ENCODE results near the gene SH3PXD2A. TPM values are rescaled to one million over a fixed set of nuclear protein-coding genes. Genes with fewer than 3 reads are reported as not detected.

SH3PXD2A gene
- total RNA-seq, 4 donors from 2014 or later = 6.2 to 16.8 (median 11.4) TPM

GRCh38 chr10:103598654-103599115, 256.7 kb downstream of the SH3PXD2A start:
- Histone ChIP-seq H3K9me3 (no peaks in the 10 kb centered on the region), H3K4me1 (peaks cover 11 to 20% of the 10 kb centered on the region in 2 donors), H3K27me3 (no peaks in the 10 kb centered on the region), H3K36me3 (peaks cover 0 to 4% of the 10 kb centered on the region in 2 donors), H3K27ac (no peak overlapping the region), H3K4me3 (no peak overlapping the region)
- in situ Hi-C loops (cut with MboI; ENCODE audit: low sequenced_read_pairs in 4 of 4) (loop anchor here in 2 of 4 donors (25.0 kb wide), 2 partner anchors 186 to 264 kb away; partner anchors contain the start of gene SH3PXD2A (in 1 of the 2)), intact Hi-C loops (cut with DNase I; ENCODE audit: low total_unique reads) (loop anchor here (1.0 to 5.0 kb wide), 2 partner anchors 88 to 259 kb away; partner anchors contain the start of gene SH3PXD2A)
- TF ChIP-seq CTCF (IDR thresholded peaks at IDR 0.05 in 4 of 5, conservative IDR thresholded peaks at IDR 0.05 in 1 of 5) = peak; percentile 64 to 85 (median 81)
- TF ChIP-seq POLR2A (IDR thresholded peaks at IDR 0.05) = no peak
- peak; percentile 66 to 91 for ATAC-seq
- peak; percentile 36 to 65 for DNase-seq

GRCh38 chr10:103597003-103597402, 258.4 kb downstream of the SH3PXD2A start:
- no peak for ATAC-seq
- in situ Hi-C loops (cut with MboI; ENCODE audit: low sequenced_read_pairs in 4 of 4) (loop anchor here in 2 of 4 donors (25.0 kb wide), 2 partner anchors 185 to 265 kb away; partner anchors contain the start of gene SH3PXD2A (in 1 of the 2)), intact Hi-C loops (cut with DNase I; ENCODE audit: low total_unique reads) (loop anchor here (5.0 kb wide), 1 partner anchor 260 kb away; the partner anchor contains the start of gene SH3PXD2A)
- H3K4me3 ChIP-seq = no peak overlapping the region
- H3K36me3 ChIP-seq = no peaks in the 10 kb centered on the region
- peaks cover 11 to 20% of the 10 kb centered on the region in 2 donors for H3K4me1 ChIP-seq
- no peaks in the 10 kb centered on the region for H3K27me3 ChIP-seq
- H3K27ac ChIP-seq = peak overlapping the region in 2 of 4 donors; percentile 37 to 44
- no peaks in the 10 kb centered on the region for H3K9me3 ChIP-seq
- DNase-seq = no peak
- TF ChIP-seq POLR2A (IDR thresholded peaks at IDR 0.05) = no peak
- TF ChIP-seq CTCF (IDR thresholded peaks at IDR 0.05 in 4 of 5, conservative IDR thresholded peaks at IDR 0.05 in 1 of 5) = no peak

GRCh38 chr10:103595933-103596726, 259.2 kb downstream of the SH3PXD2A start:
- DNase-seq (no peak), ATAC-seq (no peak)
- no peaks in the 10 kb centered on the region for H3K36me3 ChIP-seq
- H3K4me1 ChIP-seq = peaks cover 11 to 20% of the 10 kb centered on the region in 2 donors
- H3K27me3 ChIP-seq = no peaks in the 10 kb centered on the region
- intact Hi-C loops (cut with DNase I; ENCODE audit: low total_unique reads) (loop anchor here (5.0 kb wide), 1 partner anchor 261 kb away; the partner anchor contains the start of gene SH3PXD2A), in situ Hi-C loops (cut with MboI; ENCODE audit: low sequenced_read_pairs in 4 of 4) (loop anchor here in 2 of 4 donors (25.0 kb wide), 2 partner anchors 184 to 266 kb away; partner anchors contain the start of gene SH3PXD2A (in 1 of the 2))
- H3K4me3 ChIP-seq = no peak overlapping the region
- no peaks in the 10 kb centered on the region for H3K9me3 ChIP-seq
- no peak for TF ChIP-seq CTCF (IDR thresholded peaks at IDR 0.05 in 4 of 5, conservative IDR thresholded peaks at IDR 0.05 in 1 of 5)
- no peak for TF ChIP-seq POLR2A (IDR thresholded peaks at IDR 0.05)
- H3K27ac ChIP-seq = no peak overlapping the region

- no peak for DNase-seq
- intact Hi-C loops (cut with DNase I; ENCODE audit: low total_unique reads) = loop anchor here (2.0 to 5.0 kb wide), 2 partner anchors 111 to 176 kb away; no protein-coding TSS in a partner anchor
- in situ Hi-C loops (cut with MboI; ENCODE audit: low sequenced_read_pairs in 4 of 4) = loop anchor here in 2 of 4 donors (25.0 kb wide), 2 partner anchors 181 to 269 kb away; partner anchors contain the start of gene SH3PXD2A (in 1 of the 2)
- Histone ChIP-seq H3K4me1 (peaks cover 11 to 13% of the 10 kb centered on the region in 2 donors), H3K27ac (no peak overlapping the region), H3K27me3 (no peaks in the 10 kb centered on the region), H3K4me3 (no peak overlapping the region), H3K36me3 (no peaks in the 10 kb centered on the region), H3K9me3 (no peaks in the 10 kb centered on the region)
- TF ChIP-seq CTCF (IDR thresholded peaks at IDR 0.05 in 4 of 5, conservative IDR thresholded peaks at IDR 0.05 in 1 of 5) (peak in 1 of 5 experiments; percentile 19), POLR2A (IDR thresholded peaks at IDR 0.05) (no peak)
- ATAC-seq = peak in 1 of 2 donors; percentile 9
These were observed 262.3 kb downstream of the SH3PXD2A start for GRCh38 chr10:103593022-103593570.

Measured in gastrocnemius medialis (tissue), 4 donors.